Chondrocyte (in vitro differentiated cells): ENCODE data around the gene PRR5L. TPM values are rescaled to one million over a fixed set of nuclear protein-coding genes. Genes with fewer than 3 reads are reported as not detected.

ENCODE experiments used
- DNase-seq: peaks from one replicate; pipeline ENCODE4 v3.0.0; 2021; ENCODE audit warnings: mixed read lengths, low spot score
- H3K27ac Mint-ChIP-seq: one replicate; pipeline ENCODE4 v1.8.0; 2021; ENCODE audit warnings: mild to moderate bottlenecking, moderate library complexity, mixed read lengths; ENCODE audit not compliant: unreplicated experiment
- H3K27me3 Mint-ChIP-seq: 2 replicates; pipeline ENCODE4 v1.8.0; 2021; ENCODE audit warnings: low read depth, mixed read lengths
- H3K36me3 Mint-ChIP-seq: 2 replicates; pipeline ENCODE4 v1.8.0; 2021; ENCODE audit warnings: low read depth, mixed read lengths
- H3K4me1 Mint-ChIP-seq: 2 replicates; pipeline ENCODE4 v1.8.0; 2021; ENCODE audit warnings: low read depth, mild to moderate bottlenecking, mixed read lengths
- H3K4me3 Mint-ChIP-seq: one replicate; pipeline ENCODE4 v1.8.0; 2021; ENCODE audit warnings: mild to moderate bottlenecking, moderate library complexity, mixed read lengths; ENCODE audit not compliant: unreplicated experiment
- H3K9me3 Mint-ChIP-seq: 2 replicates; pipeline ENCODE4 v1.8.0; 2021; ENCODE audit warnings: low read depth, mixed read lengths
- CTCF ChIP-seq: fragments of 200-600 bp; sonication (generic); IDR thresholded peaks from 2 replicates; pipeline ENCODE4 v1.5.0; 2021; ENCODE audit warnings: antibody characterized with exemption, mild to moderate bottlenecking, moderate library complexity
- total RNA-seq: library from RNA; stranded (reverse); gene quantifications from 3 replicates; pipeline ENCODE4 v1.2.1, GENCODE V29; 2021

The PRR5L gene
- total RNA-seq, 1 donor from 2014 or later: 50.7 TPM

- DNase-seq: no peak
- Mint-ChIP-seq H3K27me3 (no peaks in the 10 kb centered on the region), H3K36me3 (peaks cover 53% of the 10 kb centered on the region), H3K27ac (no peak overlapping the region), H3K4me1 (peaks cover 12% of the 10 kb centered on the region), H3K4me3 (no peak overlapping the region), H3K9me3 (no peaks in the 10 kb centered on the region)
- no peak for TF ChIP-seq CTCF
These were observed 140.5 kb downstream of the PRR5L start for GRCh38 chr11:36436589-36436988.

GRCh38 chr11:36437413-36437812 is 141.3 kb downstream of the PRR5L start:
- DNase-seq: no peak
- Mint-ChIP-seq H3K27ac (no peak overlapping the region), H3K9me3 (no peaks in the 10 kb centered on the region), H3K4me1 (peaks cover 4% of the 10 kb centered on the region), H3K4me3 (no peak overlapping the region), H3K27me3 (no peaks in the 10 kb centered on the region), H3K36me3 (peaks cover 50% of the 10 kb centered on the region)
- TF ChIP-seq CTCF: no peak

- no peak for TF ChIP-seq CTCF
- no peak overlapping the region for H3K27ac Mint-ChIP-seq
- H3K27me3 Mint-ChIP-seq: no peaks in the 10 kb centered on the region
- H3K9me3 Mint-ChIP-seq: no peaks in the 10 kb centered on the region
- H3K4me1 Mint-ChIP-seq: no peaks in the 10 kb centered on the region
- peaks cover 49% of the 10 kb centered on the region for H3K36me3 Mint-ChIP-seq
- DNase-seq: no peak
- H3K4me3 Mint-ChIP-seq: no peak overlapping the region
These were observed 142.0 kb downstream of the PRR5L start for GRCh38 chr11:36438126-36438525.

- Mint-ChIP-seq H3K4me1 (peaks cover 3% of the 10 kb centered on the region), H3K36me3 (peaks cover 50% of the 10 kb centered on the region), H3K4me3 (no peak overlapping the region), H3K27me3 (no peaks in the 10 kb centered on the region), H3K27ac (no peak overlapping the region), H3K9me3 (no peaks in the 10 kb centered on the region)
- DNase-seq: no peak
- TF ChIP-seq CTCF: no peak
These were observed 145.6 kb downstream of the PRR5L start for GRCh38 chr11:36441610-36442208.

- Mint-ChIP-seq H3K27me3 (no peaks in the 10 kb centered on the region), H3K27ac (no peak overlapping the region), H3K4me3 (no peak overlapping the region), H3K36me3 (peaks cover 50% of the 10 kb centered on the region), H3K4me1 (peaks cover 23% of the 10 kb centered on the region), H3K9me3 (no peaks in the 10 kb centered on the region)
- no peak for TF ChIP-seq CTCF
- no peak for DNase-seq
These were observed 147.6 kb downstream of the PRR5L start for GRCh38 chr11:36443661-36444060.
